SK-N-MC (cell line): ENCODE results near the gene COQ8A.

ENCODE experiments used
- EZH2 ChIP-seq: fragments of 200-600 bp; sonication (generic); IDR thresholded peaks from one replicate; pipeline ENCODE4 v1.6.1; 2017; ENCODE audit warnings: antibody characterized with exemption
- POLR2AphosphoS5 ChIP-seq: IDR thresholded peaks from 2 replicates; pipeline ENCODE4 v1.6.1; 2012; ENCODE audit warnings: mild to moderate bottlenecking, low read depth, low read length, borderline replicate concordance

DNA sequence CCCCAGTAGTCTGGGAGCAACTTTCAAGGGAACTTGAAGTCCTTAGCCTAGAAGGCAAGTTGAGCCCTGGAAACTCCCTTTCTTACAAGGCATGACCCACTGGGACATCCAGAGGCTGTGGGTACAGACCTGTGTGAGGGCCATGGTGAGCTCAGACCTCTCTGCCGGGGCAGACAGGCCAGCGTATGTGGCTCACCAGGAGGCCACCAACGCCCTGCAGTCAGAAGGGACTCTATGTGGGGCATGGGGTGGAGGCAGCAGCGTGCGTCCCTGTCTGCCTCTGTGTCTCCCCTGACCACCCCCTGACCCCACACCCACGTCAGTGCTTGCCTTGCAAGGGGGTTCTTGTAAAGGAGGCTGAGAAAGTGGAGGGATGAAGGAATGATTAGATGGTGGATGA lies 10.8 kb downstream of the COQ8A start:
- TF ChIP-seq EZH2 (no peak), POLR2AphosphoS5 (no peak)
